Activated CD8-positive, alpha-beta memory T cell treated with anti-CD3 and anti-CD28 coated beads, Interleukin-2, amount 10 ng/mL, durations not matched to agents 7 days and 5 days (primary cell): ENCODE measurements around the gene MRPL36. TPM values are rescaled to one million over a fixed set of nuclear protein-coding genes. Genes with fewer than 3 reads are reported as not detected.

Experiments used
- ATAC-seq: fragments of 150-1000 bp; cut with Tn5 transposase; one replicate; pipeline ENCODE4 v1.10.0; 2021; ENCODE audit warnings: moderate library complexity
- CTCF ChIA-PET: fragments of 350-600 bp; sonication (Branson Sonifier 250); formaldehyde crosslinking; loops from one replicate; lab custom pipeline; 2021; ENCODE audit warnings: antibody characterized with exemption; lab: Charles Lee
- DNase-seq: peaks from one replicate; pipeline ENCODE4 v3.0.0-alpha.2; 2020
- H3K27ac Mint-ChIP-seq: one replicate; pipeline ENCODE4 v1.8.0; 2021; ENCODE audit warnings: mild to moderate bottlenecking, mixed read lengths
- H3K27me3 Mint-ChIP-seq: one replicate; pipeline ENCODE4 v1.8.0; 2021; ENCODE audit warnings: mixed read lengths
- H3K36me3 Mint-ChIP-seq: one replicate; pipeline ENCODE4 v1.8.0; 2021; ENCODE audit warnings: mild to moderate bottlenecking, mixed read lengths
- H3K4me1 Mint-ChIP-seq: one replicate; pipeline ENCODE4 v1.8.0; 2021; ENCODE audit warnings: mixed read lengths
- H3K4me3 Mint-ChIP-seq: one replicate; pipeline ENCODE4 v1.8.0; 2021; ENCODE audit warnings: mild to moderate bottlenecking, moderate library complexity, mixed read lengths
- H3K9me3 Mint-ChIP-seq: one replicate; pipeline ENCODE4 v1.8.0; 2022; ENCODE audit warnings: low read depth, mixed read lengths
- total RNA-seq, 2 experiments: library from RNA; stranded (reverse); gene quantifications; one replicate each; pipeline ENCODE4 v1.2.3, GENCODE V29; 2021

Gene MRPL36
- total RNA-seq, 2 experiments from 2014 or later = 62.0 to 84.7 TPM

GRCh38 chr5:1836176-1836890 is 36.7 kb upstream of the MRPL36 start:
- Mint-ChIP-seq H3K4me1 (peaks cover 3% of the 10 kb centered on the region), H3K27ac (no peak overlapping the region), H3K27me3 (peaks cover 27% of the 10 kb centered on the region), H3K4me3 (no peak overlapping the region), H3K36me3 (no peaks in the 10 kb centered on the region), H3K9me3 (no peaks in the 10 kb centered on the region)
- DNase-seq (no peak), ATAC-seq (no peak)
- CTCF ChIA-PET = no interaction called here

- Mint-ChIP-seq H3K27ac (no peak overlapping the region), H3K27me3 (peaks cover 24% of the 10 kb centered on the region), H3K36me3 (no peaks in the 10 kb centered on the region), H3K4me3 (no peak overlapping the region), H3K4me1 (peaks cover 2% of the 10 kb centered on the region), H3K9me3 (no peaks in the 10 kb centered on the region)
- ATAC-seq (no peak), DNase-seq (no peak)
- CTCF ChIA-PET = no interaction called here
These were observed 35.8 kb upstream of the MRPL36 start for GRCh38 chr5:1835431-1835830.

DNA sequence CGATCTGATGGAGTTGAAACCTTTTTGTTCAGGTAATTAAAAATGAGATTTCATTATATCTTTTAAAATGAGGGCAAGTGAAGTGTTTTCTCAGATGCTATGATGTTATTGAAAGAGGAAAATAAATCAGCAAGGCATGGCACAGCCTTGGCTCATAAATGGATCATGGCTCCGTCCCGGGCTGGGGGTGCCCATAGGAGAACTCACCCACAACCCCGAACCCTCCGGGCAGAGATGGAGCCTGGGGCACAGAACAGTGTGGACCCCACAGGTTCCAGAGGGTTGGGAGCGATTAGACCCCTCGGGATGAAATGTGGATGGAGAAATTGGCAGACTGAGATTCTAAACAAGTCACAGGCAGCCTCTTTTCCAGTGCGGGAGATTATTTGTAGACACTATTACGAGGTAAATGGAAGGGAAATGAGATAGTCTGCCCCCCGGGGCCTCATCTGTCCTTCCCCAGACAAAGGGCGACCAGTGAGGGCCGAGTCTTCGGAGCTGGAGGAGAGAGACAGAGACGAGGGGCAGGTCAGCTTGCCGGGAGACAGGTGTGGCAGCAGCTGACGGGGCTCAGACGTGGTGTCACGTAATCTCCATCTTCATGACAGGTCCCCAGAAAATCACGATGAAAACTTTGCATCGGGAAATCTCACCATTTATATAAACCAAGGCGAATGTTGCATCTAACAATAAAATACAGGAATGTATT is 35.2 kb upstream of the MRPL36 start:
- CTCF ChIA-PET = no interaction called here
- Mint-ChIP-seq H3K27me3 (peaks cover 21% of the 10 kb centered on the region), H3K9me3 (no peaks in the 10 kb centered on the region)

GRCh38 chr5:1834022-1834551 is 34.5 kb upstream of the MRPL36 start:
- Mint-ChIP-seq H3K27ac (no peak overlapping the region), H3K9me3 (no peaks in the 10 kb centered on the region), H3K27me3 (peaks cover 16% of the 10 kb centered on the region), H3K4me3 (no peak overlapping the region), H3K36me3 (no peaks in the 10 kb centered on the region), H3K4me1 (peaks cover 2% of the 10 kb centered on the region)
- CTCF ChIA-PET = no interaction called here
- DNase-seq = no peak
- ATAC-seq = no peak

More for the DNA sequence above, 35.2 kb upstream of the MRPL36 start:
- peaks cover 2% of the 10 kb centered on the region for H3K4me1 Mint-ChIP-seq
- ATAC-seq = no peak
- H3K27ac Mint-ChIP-seq = no peak overlapping the region
- DNase-seq = no peak
- H3K36me3 Mint-ChIP-seq = no peaks in the 10 kb centered on the region
- no peak overlapping the region for H3K4me3 Mint-ChIP-seq

GRCh38 chr5:1833264-1834021 is 33.8 kb upstream of the MRPL36 start:
- CTCF ChIA-PET = no interaction called here

DNA sequence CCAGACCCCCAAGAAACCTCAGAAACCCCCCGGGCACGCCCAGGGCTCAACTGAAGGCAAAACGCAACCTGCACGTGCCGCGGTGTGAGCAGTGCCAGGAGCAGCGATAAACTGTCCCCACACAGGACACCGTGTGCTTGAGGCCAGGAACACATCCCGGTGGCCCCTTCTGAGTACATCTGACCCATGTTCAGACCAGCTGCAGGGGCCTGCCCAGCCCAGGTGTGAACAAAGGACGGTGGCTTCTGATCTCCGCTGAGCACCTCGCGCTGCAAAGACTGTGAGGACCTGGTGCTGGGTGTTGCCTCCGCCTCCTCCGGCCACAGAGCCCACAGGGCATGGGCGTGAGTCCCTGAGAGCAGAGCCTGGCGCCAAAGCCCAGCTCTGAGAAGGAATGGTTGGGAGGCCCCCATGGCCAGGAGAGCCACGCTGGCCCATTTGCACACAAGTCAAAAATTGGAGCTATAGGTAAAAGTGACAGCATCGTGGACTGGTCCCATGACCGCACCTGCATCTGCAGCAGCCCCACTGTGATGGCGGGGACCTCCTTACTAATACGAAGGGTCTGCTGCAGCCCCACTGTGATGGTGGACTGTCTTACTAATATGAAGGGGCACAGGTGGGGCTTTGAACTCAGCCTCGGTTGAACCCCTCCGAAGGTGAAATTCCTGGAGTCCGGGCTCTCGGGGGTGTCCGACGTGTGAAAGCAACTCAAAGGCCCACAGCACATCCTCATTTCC is 33.0 kb upstream of the MRPL36 start:
- Mint-ChIP-seq H3K4me1 (peaks cover 2% of the 10 kb centered on the region), H3K9me3 (no peaks in the 10 kb centered on the region), H3K4me3 (no peak overlapping the region), H3K27me3 (peaks cover 16% of the 10 kb centered on the region), H3K36me3 (no peaks in the 10 kb centered on the region), H3K27ac (no peak overlapping the region)
- no peak for ATAC-seq
- DNase-seq = no peak
- CTCF ChIA-PET = no interaction called here

More at GRCh38 chr5:1833264-1834021, 33.8 kb upstream of the MRPL36 start:
- H3K27ac Mint-ChIP-seq = no peak overlapping the region
- H3K27me3 Mint-ChIP-seq = peaks cover 16% of the 10 kb centered on the region
- H3K4me1 Mint-ChIP-seq = peaks cover 2% of the 10 kb centered on the region
- no peak overlapping the region for H3K4me3 Mint-ChIP-seq
- DNase-seq (no peak), ATAC-seq (no peak)
- no peaks in the 10 kb centered on the region for H3K9me3 Mint-ChIP-seq
- H3K36me3 Mint-ChIP-seq = no peaks in the 10 kb centered on the region

- Mint-ChIP-seq H3K4me3 (no peak overlapping the region), H3K9me3 (no peaks in the 10 kb centered on the region)
These were observed 32.2 kb upstream of the MRPL36 start for GRCh38 chr5:1831677-1832313.

GRCh38 chr5:1831257-1831656 is 31.6 kb upstream of the MRPL36 start:
- Mint-ChIP-seq H3K4me1 (peaks cover 2% of the 10 kb centered on the region), H3K9me3 (no peaks in the 10 kb centered on the region), H3K27ac (no peak overlapping the region), H3K27me3 (peaks cover 13% of the 10 kb centered on the region), H3K36me3 (no peaks in the 10 kb centered on the region), H3K4me3 (no peak overlapping the region)
- ATAC-seq (no peak), DNase-seq (no peak)
- CTCF ChIA-PET = interaction anchor here (0.8 kb wide), 1 partner anchor 68 kb away, joined by 3 read pairs; no protein-coding TSS in a partner anchor

More at GRCh38 chr5:1831677-1832313, 32.2 kb upstream of the MRPL36 start:
- CTCF ChIA-PET = interaction anchor here (0.8 kb wide), 1 partner anchor 68 kb away, joined by 3 read pairs; no protein-coding TSS in a partner anchor
- DNase-seq (no peak), ATAC-seq (no peak)
- peaks cover 14% of the 10 kb centered on the region for H3K27me3 Mint-ChIP-seq
- H3K4me1 Mint-ChIP-seq = peaks cover 2% of the 10 kb centered on the region
- H3K27ac Mint-ChIP-seq = no peak overlapping the region
- H3K36me3 Mint-ChIP-seq = no peaks in the 10 kb centered on the region

DNA sequence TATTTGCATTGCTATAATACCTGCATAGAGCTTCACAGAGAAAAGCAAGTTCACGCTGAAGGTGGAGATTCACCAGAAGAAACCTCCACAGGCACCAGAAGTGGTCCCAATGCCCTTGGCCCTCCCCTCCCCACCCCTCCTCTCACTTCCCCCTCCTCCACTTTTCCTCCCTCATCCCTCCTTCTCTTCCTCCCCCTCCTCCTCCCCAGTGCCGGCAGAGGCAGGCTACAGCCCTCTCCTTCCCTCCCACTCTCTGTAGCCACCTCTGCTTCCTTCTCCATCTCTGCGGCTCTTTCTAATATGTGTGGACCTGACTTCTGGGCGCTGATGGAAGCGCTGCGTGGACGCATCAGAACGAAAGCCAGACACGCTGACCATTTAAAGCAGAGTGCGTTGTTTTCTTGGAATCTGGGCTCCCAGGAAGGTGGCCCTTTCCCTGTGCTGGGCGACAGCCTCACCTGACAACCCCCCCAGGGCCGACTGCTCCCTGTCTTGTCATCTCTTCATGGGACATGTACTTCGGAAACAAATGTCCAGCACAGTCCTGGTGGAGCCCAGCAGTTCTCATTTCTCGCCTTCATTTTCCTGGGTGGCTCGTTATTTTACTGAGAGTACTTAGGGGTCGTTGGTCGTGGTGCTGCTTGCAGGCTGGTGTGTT is 31.1 kb upstream of the MRPL36 start:
- Mint-ChIP-seq H3K4me3 (no peak overlapping the region), H3K4me1 (peaks cover 2% of the 10 kb centered on the region), H3K9me3 (no peaks in the 10 kb centered on the region), H3K27ac (no peak overlapping the region), H3K27me3 (peaks cover 13% of the 10 kb centered on the region), H3K36me3 (no peaks in the 10 kb centered on the region)
- ATAC-seq = no peak
- CTCF ChIA-PET = no interaction called here
- no peak for DNase-seq

DNA sequence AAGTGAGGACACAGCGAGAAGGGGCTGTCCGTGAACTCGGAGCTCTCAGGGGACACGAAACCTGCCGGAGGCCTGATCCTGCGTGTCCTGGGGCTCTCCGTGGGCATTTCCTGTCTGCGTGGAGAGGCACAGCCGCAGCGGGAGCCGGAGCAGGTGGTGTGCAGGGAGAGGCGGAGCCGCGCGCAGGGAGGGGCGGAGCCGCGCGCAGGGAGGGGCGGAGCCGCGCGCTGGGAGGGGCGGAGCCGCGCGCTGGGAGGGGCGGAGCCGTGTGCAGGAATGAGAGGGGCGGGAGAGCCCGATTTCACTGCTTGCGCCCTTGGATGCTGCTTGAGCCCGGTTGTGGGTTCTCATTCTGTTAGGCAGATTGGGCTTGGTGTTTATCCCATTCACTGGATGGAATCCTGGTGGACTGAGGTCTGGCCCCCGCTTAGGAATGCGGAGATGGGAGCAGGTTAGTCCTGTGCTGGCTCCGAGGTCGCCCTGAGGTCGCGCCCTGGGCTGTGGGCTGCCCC is 28.3 kb upstream of the MRPL36 start:
- Mint-ChIP-seq H3K27ac (no peak overlapping the region), H3K4me1 (peaks cover 2% of the 10 kb centered on the region), H3K36me3 (peaks cover 4% of the 10 kb centered on the region), H3K27me3 (no peaks in the 10 kb centered on the region), H3K4me3 (no peak overlapping the region), H3K9me3 (no peaks in the 10 kb centered on the region)
- DNase-seq = no peak
- CTCF ChIA-PET = no interaction called here
- no peak for ATAC-seq

DNA sequence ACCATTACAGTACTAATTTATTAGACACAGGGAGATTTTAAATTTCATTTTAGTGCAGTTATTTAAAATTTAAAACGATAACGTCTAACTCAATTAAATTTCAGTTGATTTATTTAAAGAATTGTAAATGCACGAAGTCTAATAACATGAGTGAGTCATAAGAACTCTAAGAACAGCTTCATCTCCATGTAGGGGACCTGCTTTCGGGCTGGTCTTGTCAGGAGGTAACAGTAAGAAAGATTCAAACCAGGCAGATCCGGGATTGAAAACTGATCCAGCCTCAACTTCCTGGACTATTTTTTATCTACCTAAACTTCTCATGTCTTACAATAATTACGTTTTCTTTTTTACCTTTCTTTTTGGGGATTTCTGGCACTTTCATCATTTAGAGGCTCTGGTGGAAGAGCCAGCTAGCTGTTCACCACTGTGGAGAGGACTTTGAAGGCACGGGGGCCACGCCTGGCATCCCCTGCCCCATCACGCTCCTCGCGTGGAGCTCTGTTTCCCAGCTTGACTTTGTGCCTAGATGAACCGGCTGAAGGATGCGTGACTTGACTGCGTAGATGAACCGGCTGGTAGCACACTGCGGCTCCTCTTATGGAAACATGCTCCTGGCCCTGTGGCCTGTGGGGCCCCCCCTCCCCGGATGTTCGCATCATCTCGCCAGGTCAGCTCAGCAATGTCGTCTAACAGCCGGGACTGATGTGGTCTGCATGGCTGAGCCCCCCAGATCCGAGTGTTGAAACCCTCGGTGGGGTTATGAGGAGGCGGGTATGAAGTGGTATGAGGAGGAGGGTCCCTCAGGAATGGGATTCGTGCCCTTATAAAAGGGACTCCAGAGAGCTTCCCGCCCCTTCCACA is 27.6 kb upstream of the MRPL36 start:
- Mint-ChIP-seq H3K36me3 (peaks cover 6% of the 10 kb centered on the region), H3K27ac (no peak overlapping the region)
- no peak for ATAC-seq

More for the DNA sequence above, 27.6 kb upstream of the MRPL36 start:
- H3K27me3 Mint-ChIP-seq = no peaks in the 10 kb centered on the region
- no peak overlapping the region for H3K4me3 Mint-ChIP-seq
- CTCF ChIA-PET = no interaction called here
- DNase-seq = no peak
- H3K4me1 Mint-ChIP-seq = peaks cover under 1% of the 10 kb centered on the region
- H3K9me3 Mint-ChIP-seq = no peaks in the 10 kb centered on the region
